A172 (cell line): Measurements from ENCODE around the gene CYP51A1. TPM values are rescaled to one million over a fixed set of nuclear protein-coding genes. Genes with fewer than 3 reads are reported as not detected.
"Not testable (repeated sequence)": the region's sequence is repeated elsewhere in the genome, so short reads cannot be mapped to it uniquely, and the experiment has no call there.

ENCODE experiments used
- DNase-seq: peaks from one replicate; pipeline ENCODE4 v3.0.0-alpha.2; 2015; ENCODE audit warnings: low spot score
- total RNA-seq: library from RNA; depleted of rRNA; stranded (reverse); fragments of >200 nt; shearing (Covaris generic); gene quantifications from 2 replicates; pipeline ENCODE4 v1.2.3, GENCODE V29; 2014

Gene CYP51A1
- total RNA-seq, 1 experiment from 2014 or later = 67.9 TPM

GRCh38 chr7:92131093-92131492, 3.2 kb downstream of the CYP51A1 start:
- no peak for DNase-seq

- DNase-seq = no peak
Measured at GRCh38 chr7:92121681-92122080, 12.6 kb downstream of the CYP51A1 start.

DNA sequence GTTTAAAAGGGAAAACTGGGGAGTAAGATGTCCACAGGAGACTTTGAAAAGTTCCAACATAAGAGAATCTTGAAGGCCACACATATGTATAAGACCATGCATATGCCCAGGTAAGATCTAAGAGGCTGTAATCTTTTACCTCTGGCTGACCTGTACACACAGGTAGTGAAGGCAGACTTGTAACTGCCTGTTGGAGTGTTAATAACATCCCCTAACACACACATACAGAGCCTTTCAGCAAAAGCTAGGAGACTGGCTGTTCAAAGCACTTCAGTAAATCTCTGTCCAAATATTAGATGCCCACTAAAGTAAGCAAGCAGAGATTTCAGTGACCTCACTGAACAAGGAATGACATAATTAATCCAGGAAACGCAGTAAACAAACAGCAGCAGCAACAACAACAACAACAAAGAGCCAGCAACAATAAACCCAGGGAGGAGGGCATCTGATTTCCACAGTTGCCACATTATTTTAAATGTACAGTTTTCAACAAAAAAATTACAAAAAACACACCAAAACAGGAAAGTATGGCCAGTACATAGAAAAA, 15.0 kb downstream of the CYP51A1 start:
- DNase-seq = no peak

GRCh38 chr7:92116949-92117348, 17.3 kb downstream of the CYP51A1 start:
- DNase-seq = no peak

DNA sequence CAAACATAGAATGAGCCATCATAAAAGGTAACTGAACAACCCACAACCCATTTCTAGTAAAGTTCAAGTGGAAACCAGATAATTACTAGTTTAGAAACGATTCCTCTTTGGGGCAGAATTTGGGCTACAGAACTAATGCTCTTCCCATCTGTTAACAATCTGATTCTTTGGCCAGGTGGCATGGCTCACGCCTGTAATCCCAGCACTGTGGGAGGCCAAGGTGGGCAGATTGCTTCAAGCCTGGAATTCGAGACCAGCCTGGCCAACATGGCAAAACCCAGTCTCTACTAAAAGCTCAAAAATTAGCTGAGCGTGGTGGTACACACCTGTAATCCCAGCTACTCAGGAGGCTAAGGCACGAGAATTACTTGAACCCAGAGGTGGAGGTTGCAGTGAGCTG, 18.5 kb downstream of the CYP51A1 start:
- DNase-seq = no peak

- DNase-seq = no peak
Measured at GRCh38 chr7:92110857-92111256, 23.4 kb downstream of the CYP51A1 start.

- no peak for DNase-seq
Measured at GRCh38 chr7:92108821-92109220, 25.5 kb downstream of the CYP51A1 start.

DNA sequence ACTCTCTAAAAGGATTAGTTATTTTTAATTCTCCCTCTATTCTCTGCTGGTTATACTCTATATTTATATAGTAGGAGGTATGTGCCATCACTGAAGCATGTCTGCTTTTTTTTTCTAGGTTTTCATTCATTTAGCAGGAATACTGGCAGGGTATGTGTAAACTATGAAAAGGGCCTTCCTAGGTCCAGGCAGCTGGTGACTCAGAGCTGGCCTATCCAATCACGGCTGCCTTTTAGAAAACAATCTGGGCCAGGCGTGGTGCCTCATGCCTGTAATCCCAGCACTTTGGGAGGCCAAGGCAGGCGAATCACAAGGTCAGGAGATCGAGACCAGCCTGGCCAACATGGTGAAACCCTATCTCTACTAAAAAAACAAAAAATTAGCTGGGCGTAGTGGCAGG, 31.4 kb downstream of the CYP51A1 start:
- peak; percentile 16 for DNase-seq

DNA sequence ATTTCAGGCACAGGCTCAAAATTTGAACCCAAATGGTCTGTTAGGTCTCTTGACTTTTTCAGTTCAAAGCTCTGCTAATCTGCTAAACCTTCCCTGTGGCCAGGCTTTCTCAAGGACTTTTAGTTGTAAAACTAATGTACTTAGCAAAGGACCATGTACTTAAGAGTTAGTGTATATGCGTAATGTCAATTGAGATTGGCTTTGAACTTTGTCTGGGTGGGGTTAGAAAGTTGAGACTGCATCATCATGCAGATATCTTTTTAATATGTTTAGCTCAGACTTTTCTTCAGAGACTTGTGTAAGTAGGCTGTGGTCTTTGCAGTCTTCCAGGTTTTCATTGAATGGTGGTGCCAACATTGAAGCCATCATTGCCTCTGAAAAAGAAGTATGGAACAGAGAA, 33.7 kb downstream of the CYP51A1 start:
- no peak for DNase-seq

GRCh38 chr7:92095380-92095779, 38.9 kb downstream of the CYP51A1 start:
- no peak for DNase-seq

GRCh38 chr7:92092210-92092609, 42.1 kb downstream of the CYP51A1 start:
- DNase-seq = no peak

DNA sequence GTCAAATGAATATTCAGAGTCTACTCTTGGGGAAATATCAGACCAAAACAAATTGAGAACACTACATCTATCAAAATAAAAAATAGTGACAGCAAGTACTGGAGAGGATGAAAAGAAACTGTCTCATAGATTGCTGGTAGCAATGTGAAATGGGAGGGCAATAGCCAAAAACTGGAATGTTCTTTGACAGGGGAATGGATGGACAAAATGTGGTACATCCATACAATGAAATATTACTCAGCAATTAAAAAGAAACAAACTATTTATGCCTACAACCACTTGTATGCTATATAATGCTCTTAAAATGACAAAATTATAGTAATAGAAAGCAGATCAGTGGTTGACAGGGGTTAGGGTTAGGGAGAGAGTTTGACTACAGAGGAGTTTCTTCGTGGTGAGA, 46.0 kb downstream of the CYP51A1 start:
- no peak for DNase-seq

- DNase-seq = not testable (repeated sequence)
Measured at GRCh38 chr7:92083922-92084321, 50.4 kb downstream of the CYP51A1 start.

- no peak for DNase-seq
Measured at GRCh38 chr7:92076509-92076908, 57.8 kb downstream of the CYP51A1 start.

DNA sequence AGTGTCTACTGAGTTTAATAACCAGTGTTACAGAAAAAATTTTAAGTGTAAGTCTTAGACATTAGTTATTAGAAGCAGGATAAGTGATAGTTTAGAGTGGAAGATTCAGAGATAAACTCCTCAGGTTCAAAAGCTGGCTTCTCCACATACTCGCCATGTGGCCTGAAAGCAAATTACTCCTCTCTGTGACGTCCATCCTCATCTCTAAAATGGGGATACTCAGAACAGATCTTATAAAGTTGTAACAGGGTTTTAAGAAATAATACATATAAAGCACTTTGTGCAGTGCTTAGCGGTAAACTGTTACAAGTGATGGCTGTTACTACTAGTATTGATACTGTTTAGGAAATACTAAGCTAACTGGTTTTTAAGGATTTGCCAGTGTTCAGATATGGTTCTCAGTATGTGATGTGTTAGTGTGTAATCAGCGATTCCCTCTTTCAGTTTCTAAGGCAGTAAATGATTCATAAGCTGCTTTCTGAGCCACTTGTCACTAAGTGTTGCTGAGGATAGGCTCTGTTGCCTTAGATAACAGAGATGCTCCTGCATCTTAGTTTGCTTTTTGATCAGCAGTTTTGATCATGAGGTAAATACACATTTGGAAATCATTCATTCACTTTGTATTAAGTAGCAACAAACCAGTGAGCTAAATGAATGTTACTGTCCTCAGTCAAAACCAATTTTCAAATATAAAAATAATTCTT, 58.7 kb downstream of the CYP51A1 start:
- no peak for DNase-seq

GRCh38 chr7:92072708-92073107, 61.6 kb downstream of the CYP51A1 start:
- DNase-seq = no peak

DNA sequence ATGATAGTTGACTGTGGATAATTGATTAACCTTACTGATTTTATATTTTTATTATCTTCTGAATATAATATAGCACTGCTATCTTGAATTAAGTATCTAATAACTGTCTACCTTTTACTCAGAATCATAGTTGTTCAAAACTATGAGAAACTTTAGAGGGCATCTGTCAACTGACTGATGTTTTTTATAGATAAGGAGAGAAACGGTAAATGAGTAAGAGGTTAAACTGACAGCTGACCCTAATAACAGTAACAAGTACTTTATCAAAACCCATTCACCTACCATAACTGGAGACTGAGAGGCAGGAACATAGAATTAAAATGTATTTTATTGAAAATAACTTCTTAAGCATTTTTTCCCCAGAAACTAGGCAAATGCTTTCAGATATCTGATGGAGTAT, 62.2 kb downstream of the CYP51A1 start:
- DNase-seq = no peak

GRCh38 chr7:92071032-92071431, 63.2 kb downstream of the CYP51A1 start:
- no peak for DNase-seq

DNA sequence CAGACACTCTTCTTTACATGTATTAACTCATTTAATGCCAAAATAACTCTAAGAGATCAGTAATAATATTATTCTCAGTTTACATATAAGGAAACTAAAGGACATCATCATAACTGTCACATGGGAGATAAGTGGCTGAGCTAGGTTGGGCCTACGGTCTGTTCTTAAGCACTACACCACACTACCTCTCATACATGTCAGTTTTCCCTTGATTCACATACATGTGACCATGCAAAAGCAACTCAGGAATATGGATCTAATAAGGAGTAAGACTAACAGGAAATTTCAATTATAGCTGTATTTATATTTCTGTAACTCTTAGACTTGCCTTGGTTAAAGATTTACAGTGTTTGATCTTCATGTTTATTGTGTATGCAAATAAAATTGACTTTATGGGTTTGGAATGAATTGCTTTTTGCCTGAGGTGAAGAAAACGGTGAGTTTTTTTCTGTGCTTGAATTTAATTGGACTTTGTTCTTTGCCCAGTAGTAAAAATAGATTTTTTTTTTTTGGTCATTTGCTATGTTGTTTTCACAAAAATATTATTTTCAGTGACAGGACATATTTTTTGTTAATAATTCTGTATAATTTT, 69.7 kb downstream of the CYP51A1 start:
- DNase-seq = no peak
